ENCODE measurements around the gene LMO7. TPM values are rescaled to one million over a fixed set of nuclear protein-coding genes. Genes with fewer than 3 reads are reported as not detected.

Gene LMO7
- total and polyA plus RNA-seq, 2 of the 13 experiments (the other 11 are each of a cell fraction or from before 2014, with no cell fraction given) = 34.0 to 121 TPM

- TF ChIP-seq CREBL2 (CRISPR knock-in tag; IDR thresholded peaks at IDR 0.05; ENCODE audit: borderline replicate concordance) = no peak
- TF ChIP-seq NCOA1 (CRISPR knock-in tag; IDR thresholded peaks at IDR 0.05) = no peak
- TF ChIP-seq ZNF788 (CRISPR knock-in tag; IDR thresholded peaks at IDR 0.05; ENCODE audit: borderline replicate concordance) = no peak
- TF ChIP-seq ZNF770 (CRISPR knock-in tag; IDR thresholded peaks at IDR 0.05) = no peak
Measured at GRCh38 chr13:75801388-75801945, 165.3 kb downstream of the LMO7 start (continued).

GRCh38 chr13:75802161-75802560, 166.0 kb downstream of the LMO7 start:
- Histone ChIP-seq H3K4me3 (replicated peaks in 1 of 3; ENCODE audit: insufficient read depth in 1 of 3, low read depth in 2 of 3, low read length in 3 of 3) (no peak overlapping the region), H3K9ac (ENCODE audit: insufficient read depth, low read depth, low read length) (no peak overlapping the region), H3K9me3 (ENCODE audit: low read length) (no peaks in the 10 kb centered on the region), H3K36me3 (replicated peaks in 1 of 2; ENCODE audit: control insufficient read depth in 1 of 2, insufficient read depth in 2 of 2, low read length in 2 of 2) (peaks cover 27 to 88% of the 10 kb centered on the region in 2 experiments), H3K27me3 (ENCODE audit: control insufficient read depth in 1 of 2, insufficient read depth in 2 of 2, low read length in 2 of 2) (no peaks in the 10 kb centered on the region), H2AFZ (ENCODE audit: low read length) (no peak overlapping the region), H4K20me1 (ENCODE audit: insufficient read depth, low read length) (no peaks in the 10 kb centered on the region), H3K79me2 (ENCODE audit: insufficient read depth, low read length) (peaks cover 2% of the 10 kb centered on the region), H3K4me1 (ENCODE audit: insufficient read depth, low read length) (peaks cover 21% of the 10 kb centered on the region), H3K27ac (ENCODE audit: extremely low read length, insufficient read depth, low read length) (no peak overlapping the region), H3K4me2 (ENCODE audit: low read depth, low read length) (no peak overlapping the region)
- TF ChIP-seq PHF20 (CRISPR knock-in tag; IDR thresholded peaks at IDR 0.05) (no peak), RBM22 (optimal IDR thresholded peaks at IDR 0.05; ENCODE audit: low read length) (peak; percentile 62)
- 98% methylated on average over 5 of the region's 5 CpGs for WGBS (ENCODE audit: low lambda C conversion rate)
- DNase-seq (ENCODE audit: low spot score) = no peak
- in situ Hi-C loops (cut with HindIII; ENCODE audit: extremely low pct_ligation_motif_present, low pct_unique_long_range_greater_than_20kb) = no loop called here
- TSS peak; percentile 18 for BruUV-seq (replicated peaks)
- no peak for FAIRE-seq
- intact Hi-C loops (cut with micrococcal nuclease; ENCODE audit: unreplicated experiment) = no loop called here
- no peak for ATAC-seq
- CTCF ChIA-PET (ENCODE audit: low intra/inter-chr PET ratio, low total read pairs) = no interaction called here
- POLR2A ChIA-PET = no interaction called here

Data from HepG2 (cell line).